HG03457 (cell line): ENCODE measurements around the gene ANKS1B.

Source experiments
- ATAC-seq: cut with Tn5 transposase; IDR thresholded peaks from one replicate; pipeline ENCODE4 v1.9.1; 2021; ENCODE audit warnings: moderate number of reproducible peaks; ENCODE audit not compliant: unreplicated experiment

Gene ANKS1B

GRCh38 chr12:98909746-98910145 is 1075.0 kb downstream of the ANKS1B start:
- ATAC-seq = no peak

- no peak for ATAC-seq
Observed at GRCh38 chr12:98908866-98909265, 1075.9 kb downstream of the ANKS1B start.

GRCh38 chr12:98903875-98904274 is 1080.9 kb downstream of the ANKS1B start:
- no peak for ATAC-seq

DNA sequence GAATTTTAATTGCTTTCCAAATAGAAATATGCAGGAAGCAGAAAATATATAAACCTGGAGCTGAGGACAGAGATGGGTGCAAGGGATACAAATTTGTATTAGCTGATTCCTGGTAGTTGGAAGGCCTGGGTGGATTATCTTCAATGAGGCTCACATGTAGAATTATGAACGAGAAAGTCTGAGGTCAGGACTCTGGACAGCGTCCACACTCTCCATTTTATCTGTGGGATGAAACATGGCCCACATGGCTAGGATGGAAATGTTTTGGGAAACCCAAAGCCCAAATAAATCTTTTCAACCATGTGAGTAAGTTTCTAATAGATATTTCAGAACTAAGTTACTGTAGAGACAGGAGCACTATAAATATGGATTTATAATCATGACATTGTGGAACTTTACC is 1083.5 kb downstream of the ANKS1B start:
- ATAC-seq = no peak

DNA sequence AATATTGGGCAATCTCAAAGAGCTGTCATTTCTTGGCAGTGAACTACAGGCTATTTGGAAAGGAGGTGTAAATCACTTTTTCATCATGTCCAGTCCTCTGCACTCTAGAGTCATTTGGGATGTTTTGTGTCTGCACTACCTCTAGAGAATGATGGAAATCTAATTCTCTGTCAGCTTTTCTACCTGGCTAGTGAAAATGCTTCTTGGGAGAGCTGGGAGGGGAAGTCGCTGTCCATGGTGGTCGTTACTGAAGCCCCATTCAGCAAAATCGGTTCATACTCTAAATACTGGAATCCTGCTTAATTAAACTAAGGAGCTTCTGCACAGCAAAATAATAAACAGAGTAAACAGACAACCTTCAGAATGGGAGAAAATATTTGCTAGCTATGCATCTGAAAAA is 1087.8 kb downstream of the ANKS1B start:
- no peak for ATAC-seq

DNA sequence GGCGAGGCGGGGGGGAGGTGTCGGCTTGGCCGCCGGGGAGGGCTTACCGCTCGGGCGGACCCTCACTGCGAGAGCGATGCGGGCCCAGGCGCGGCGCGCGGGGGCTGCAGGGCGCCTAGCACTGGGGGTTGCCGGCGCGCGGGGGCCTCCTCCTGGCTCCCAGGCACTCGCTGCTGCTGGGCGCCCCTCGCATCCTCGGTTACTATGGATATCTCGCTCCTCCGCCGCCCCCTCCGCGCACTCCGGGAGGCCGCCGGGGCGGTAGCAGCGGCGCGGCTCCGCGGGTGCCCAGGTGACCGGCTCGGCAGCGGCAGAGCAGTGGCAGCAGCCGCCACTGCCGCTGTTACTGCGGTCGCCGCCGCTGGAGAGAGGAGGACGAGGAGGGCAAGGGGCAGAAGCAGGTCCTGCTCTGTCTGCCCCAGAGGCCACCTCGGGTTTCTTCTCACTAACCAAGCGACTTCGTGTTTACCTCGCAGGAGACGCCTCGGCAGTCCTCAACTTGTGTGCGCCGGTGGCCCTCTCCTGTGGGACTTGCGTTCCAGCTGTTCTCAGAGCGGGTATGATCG is 1089.6 kb downstream of the ANKS1B start:
- ATAC-seq = no peak

DNA sequence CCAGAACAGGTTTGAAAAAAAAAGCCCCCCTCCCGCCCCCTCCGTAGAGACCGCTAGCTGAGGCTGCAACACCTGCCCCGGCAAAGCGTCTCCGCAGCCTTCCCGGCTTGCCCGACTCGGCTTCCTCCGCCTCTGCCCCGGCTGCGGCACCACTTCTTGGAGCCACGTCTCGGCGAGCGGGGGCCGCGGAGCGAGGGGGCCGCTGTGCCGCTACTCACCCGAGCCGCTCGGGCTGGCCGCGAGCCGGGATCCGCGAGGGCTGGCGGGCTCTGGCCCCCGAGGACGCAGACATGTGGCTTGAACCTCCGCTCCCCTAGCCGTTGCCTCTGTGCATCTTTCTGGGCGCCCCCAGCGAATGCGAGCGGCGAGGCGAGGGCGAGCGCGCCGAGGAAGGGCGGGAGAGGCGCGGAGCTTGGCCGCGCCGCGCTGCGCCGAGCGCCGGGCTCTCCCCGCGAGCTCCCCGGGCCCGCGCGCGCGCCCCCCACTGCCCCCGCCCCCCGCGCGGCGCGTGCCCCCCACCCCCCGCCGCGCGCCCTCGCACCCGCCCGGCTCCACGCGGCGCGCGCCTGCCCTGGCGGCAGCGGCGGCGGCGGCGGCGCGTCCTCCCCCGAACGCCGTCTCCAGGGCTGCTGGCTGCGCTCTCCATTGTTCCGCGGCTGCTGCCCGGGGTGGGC is 1090.2 kb downstream of the ANKS1B start:
- no peak for ATAC-seq

DNA sequence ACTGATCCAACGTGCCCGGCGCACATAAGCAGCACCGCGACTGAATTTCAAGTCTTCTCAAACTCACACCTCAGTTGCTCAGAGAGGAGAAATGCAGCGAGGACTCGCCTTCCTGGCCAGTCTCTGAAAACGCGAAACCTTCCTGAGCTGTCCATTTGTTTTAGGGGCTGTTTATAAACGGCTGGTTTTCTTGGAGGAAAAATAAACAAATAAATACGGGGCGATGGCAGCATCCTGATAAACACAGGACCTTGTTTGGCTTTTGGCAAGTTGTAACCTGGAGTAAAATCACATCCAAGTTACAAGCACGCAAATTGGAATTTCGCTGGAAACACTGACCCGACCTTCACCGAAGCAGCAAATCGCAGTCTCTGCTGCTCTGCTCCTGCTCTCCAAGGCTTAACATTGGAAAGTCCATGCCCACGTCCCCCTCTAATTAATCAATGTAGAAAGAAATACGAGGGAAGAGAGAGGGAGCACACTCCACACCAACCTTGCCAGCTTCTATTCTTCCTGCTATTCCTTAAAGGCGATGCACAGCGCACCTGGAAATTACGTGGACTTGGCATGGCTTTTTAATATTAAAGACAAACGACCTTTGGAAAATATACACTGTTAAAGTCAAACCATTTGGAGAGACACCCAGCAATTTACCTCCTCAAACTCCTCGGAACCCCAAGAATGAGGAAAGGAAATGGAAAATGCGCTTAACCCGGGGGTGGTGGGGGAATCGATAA is 1090.9 kb downstream of the ANKS1B start:
- ATAC-seq = no peak

- ATAC-seq = no peak
Observed at GRCh38 chr12:98893126-98893674, 1091.5 kb downstream of the ANKS1B start.

- no peak for ATAC-seq
Observed at GRCh38 chr12:98885778-98886177, 1099.0 kb downstream of the ANKS1B start.

DNA sequence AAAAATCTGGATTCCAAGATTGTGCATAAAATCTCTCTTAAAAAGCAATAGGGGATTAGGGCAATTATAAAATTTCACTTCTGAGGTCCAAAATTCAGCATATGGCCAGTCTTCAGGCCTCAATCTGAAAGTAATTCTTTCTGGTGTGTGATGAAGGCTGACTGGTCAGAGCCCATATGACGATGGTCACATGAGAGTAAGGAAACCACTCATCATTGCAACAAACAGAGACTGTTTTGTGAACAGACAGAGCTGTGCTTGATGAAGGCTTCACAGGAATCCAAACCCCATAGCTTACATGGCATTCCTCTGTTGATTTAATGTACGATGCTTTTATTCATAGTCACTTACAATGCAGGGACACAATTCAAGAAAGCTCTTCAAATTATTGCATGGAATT is 1101.5 kb downstream of the ANKS1B start:
- no peak for ATAC-seq

DNA sequence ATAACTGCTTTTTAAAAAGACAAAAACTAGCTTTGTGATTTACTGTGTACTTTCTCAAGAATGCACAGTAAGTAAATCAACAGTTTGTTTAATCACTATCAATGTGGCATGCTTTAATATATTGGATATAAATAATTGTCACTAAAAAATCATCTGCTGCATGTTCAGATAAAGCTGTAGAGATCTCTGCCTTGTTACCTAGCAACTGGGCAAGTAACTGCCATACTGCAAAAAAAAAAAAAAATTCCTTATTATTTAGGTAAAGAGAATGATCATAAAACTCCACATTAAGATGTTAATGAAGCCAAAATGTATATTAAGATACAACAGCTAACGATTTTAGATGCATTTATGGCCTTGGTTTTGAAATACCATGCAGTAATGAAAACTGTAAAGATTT is 1102.2 kb downstream of the ANKS1B start:
- ATAC-seq = no peak

DNA sequence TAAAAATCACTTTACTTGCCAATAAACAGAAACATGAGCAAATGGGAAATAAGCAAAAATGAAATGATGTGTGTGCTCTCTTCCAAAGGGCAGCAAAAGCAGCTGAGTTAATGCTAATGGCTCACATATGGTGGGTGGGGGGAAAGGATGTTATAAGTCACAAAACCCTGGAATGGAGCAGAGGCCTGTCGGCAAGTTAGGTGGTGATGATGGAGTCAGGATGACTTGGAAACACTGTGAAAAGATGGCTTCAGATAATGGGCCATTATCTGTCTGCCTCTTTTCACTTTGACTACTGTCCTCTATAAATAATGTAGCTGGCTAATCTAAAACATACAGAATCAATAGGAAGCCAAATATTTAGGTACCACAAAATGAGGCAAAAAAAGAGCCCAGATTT is 1111.0 kb downstream of the ANKS1B start:
- no peak for ATAC-seq

DNA sequence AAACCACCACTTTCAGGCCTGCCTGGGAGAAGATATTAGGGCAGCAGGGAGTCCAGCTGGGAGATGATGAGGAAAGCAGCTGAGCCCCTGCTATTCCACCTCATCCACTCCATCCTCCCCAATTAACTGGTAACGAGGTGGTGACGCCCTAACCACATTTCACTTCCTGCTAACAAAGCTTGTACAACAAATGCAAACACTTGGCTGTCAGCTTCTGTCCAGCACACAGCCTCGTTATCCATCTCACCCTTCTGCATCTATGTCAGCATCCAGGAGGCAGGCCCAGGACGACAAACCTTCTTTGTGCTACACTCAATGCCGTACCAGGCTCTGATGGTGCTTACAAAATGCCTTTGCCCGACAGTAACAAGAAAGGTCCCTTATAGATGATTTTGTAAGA is 1114.2 kb downstream of the ANKS1B start:
- ATAC-seq = no peak

- ATAC-seq = no peak
Observed at GRCh38 chr12:98869886-98870503, 1114.7 kb downstream of the ANKS1B start.

DNA sequence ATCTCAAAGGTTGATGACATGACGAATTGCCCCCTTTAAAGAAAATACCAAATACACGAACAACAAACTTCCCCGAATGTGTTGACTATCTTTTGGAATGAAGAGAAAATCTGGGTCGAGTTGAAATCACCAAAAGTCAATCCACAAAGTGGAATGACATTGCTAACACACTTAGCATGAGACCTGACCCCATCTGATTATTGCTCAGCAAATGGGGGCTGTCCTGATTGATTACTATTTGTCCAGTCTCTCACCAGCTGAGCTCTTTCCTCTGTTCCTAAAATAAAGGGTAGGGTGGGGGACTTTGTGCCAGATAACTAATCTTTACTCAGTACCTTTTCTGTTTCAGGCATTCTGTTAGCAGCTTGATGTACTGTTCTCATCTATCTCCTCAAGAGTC is 1116.2 kb downstream of the ANKS1B start:
- no peak for ATAC-seq

- ATAC-seq = no peak
Observed at GRCh38 chr12:98868076-98868475, 1116.7 kb downstream of the ANKS1B start.

GRCh38 chr12:98864363-98864762 is 1120.4 kb downstream of the ANKS1B start:
- ATAC-seq = no peak

DNA sequence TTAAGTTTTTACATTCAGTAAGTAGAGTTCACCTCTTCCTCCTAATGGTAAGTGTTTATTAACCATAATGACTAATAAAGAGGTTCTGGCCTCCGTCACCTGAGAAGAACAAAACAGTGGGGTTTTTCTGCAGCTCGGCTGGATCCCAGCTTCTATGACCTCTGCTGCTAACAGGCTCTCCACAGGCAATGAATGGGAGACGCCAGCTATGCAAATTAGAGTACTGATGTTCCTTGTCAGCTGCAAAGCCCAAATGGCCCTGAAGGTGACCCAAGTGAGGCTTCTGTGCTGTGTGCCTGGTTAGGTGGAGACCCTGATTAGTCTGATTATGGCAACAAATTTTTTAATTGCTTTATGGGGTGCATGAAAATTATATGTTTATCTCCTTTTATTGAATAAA is 1121.6 kb downstream of the ANKS1B start:
- ATAC-seq = no peak

GRCh38 chr12:98861251-98861650 is 1123.5 kb downstream of the ANKS1B start:
- no peak for ATAC-seq

- ATAC-seq = no peak
Observed at GRCh38 chr12:98856897-98857540, 1127.7 kb downstream of the ANKS1B start.
